Ishikawa (cell line): Measurements from ENCODE around the gene TP53AIP1.

Experiments used
- CEBPB ChIP-seq: IDR thresholded peaks from 2 replicates; pipeline ENCODE4 v1.6.1; 2012
- CREB1 ChIP-seq: IDR thresholded peaks from 2 replicates; pipeline ENCODE4 v1.6.1; 2012; ENCODE audit warnings: low read depth
- EGR1 ChIP-seq: IDR thresholded peaks from 2 replicates; pipeline ENCODE4 v1.6.1; 2012
- EP300 ChIP-seq: IDR thresholded peaks from 2 replicates; pipeline ENCODE4 v1.6.1; 2012; ENCODE audit warnings: borderline replicate concordance
- FOXM1 ChIP-seq: IDR thresholded peaks from 2 replicates; pipeline ENCODE4 v1.6.1; 2012; ENCODE audit warnings: low read depth, borderline replicate concordance
- MAX ChIP-seq: IDR thresholded peaks from 2 replicates; pipeline ENCODE4 v1.6.1; 2012
- NFIC ChIP-seq: IDR thresholded peaks from 2 replicates; pipeline ENCODE4 v1.6.1; 2012
- RAD21 ChIP-seq: IDR thresholded peaks from 2 replicates; pipeline ENCODE4 v1.6.1; 2012; ENCODE audit warnings: low read depth
- REST ChIP-seq: IDR thresholded peaks from 2 replicates; pipeline ENCODE4 v1.6.1; 2012; ENCODE audit warnings: low read depth, mild to moderate bottlenecking
- TAF1 ChIP-seq: IDR thresholded peaks from 2 replicates; pipeline ENCODE4 v1.6.1; 2012; ENCODE audit warnings: low read depth, mild to moderate bottlenecking
- TCF12 ChIP-seq: IDR thresholded peaks from 2 replicates; pipeline ENCODE4 v1.6.1; 2012; ENCODE audit warnings: low read depth
- TEAD4 ChIP-seq: IDR thresholded peaks from 2 replicates; pipeline ENCODE4 v1.6.1; 2012
- USF1 ChIP-seq: IDR thresholded peaks from 2 replicates; pipeline ENCODE4 v1.6.1; 2012
- YY1 ChIP-seq: IDR thresholded peaks from 2 replicates; pipeline ENCODE4 v1.6.1; 2012; ENCODE audit warnings: low read depth
- ZBTB7A ChIP-seq: IDR thresholded peaks from 2 replicates; pipeline ENCODE4 v1.6.1; 2012; ENCODE audit warnings: low read depth

Gene TP53AIP1

DNA sequence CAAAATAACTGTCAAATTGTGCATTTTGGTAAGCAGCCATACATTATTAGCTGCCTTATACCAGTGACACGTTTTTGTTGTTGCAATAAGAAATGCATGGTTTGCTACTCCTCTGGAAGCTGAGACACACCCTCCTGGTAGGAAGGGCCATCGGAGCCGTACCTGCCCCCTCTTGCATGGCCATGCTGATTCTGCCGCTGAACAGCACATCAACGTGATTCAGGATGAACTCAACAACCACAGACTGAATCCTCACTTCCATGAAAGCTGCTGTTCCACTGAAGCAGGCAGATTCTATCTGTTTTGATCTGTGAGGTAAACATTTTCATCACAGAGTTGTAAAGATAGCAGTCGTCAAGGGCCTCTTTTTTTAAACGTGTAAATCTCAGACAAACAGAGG is 38.6 kb upstream of the TP53AIP1 start:
- TF ChIP-seq TAF1 (no peak), TEAD4 (no peak), CREB1 (no peak), RAD21 (no peak), REST (no peak), TCF12 (no peak), FOXM1 (no peak), EGR1 (no peak), USF1 (no peak), MAX (no peak), NFIC (no peak)

DNA sequence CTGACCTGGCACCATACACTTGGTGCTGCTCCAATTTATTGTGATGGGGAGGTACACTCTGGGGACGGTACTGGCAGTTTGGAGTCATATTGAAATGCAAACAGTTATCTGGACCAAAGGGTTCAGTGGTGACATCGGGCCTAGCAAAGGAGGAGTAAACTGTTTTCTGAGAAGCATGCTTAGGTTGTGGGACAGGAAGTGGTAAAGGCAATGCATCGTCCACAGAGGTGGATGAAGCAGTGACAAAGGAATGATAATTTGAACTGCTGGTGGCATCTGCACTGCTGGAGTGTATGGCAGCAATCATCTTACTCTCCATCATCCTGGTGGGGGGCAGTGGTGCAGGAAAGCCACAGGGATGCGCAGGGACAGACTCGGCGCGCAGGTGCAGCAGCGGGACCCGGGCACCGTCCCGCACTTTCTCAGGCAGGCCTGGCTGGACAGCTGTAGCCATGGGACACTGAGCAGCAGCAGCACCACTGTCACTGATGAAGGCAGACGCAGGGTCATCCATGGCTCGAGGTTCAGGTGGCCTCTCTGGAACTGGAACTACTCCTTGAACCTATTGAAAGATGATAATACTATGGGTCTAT is 28.0 kb upstream of the TP53AIP1 start:
- TF ChIP-seq TAF1 (no peak), TCF12 (no peak), YY1 (no peak), RAD21 (no peak), CREB1 (no peak), EGR1 (no peak), TEAD4 (no peak), NFIC (no peak), FOXM1 (no peak), MAX (no peak), ZBTB7A (no peak), USF1 (no peak), EP300 (no peak), REST (no peak), CEBPB (no peak)

- TF ChIP-seq NFIC (no peak), CREB1 (no peak), YY1 (no peak), FOXM1 (no peak)
Observed at GRCh38 chr11:128968916-128969315, 26.2 kb upstream of the TP53AIP1 start.

DNA sequence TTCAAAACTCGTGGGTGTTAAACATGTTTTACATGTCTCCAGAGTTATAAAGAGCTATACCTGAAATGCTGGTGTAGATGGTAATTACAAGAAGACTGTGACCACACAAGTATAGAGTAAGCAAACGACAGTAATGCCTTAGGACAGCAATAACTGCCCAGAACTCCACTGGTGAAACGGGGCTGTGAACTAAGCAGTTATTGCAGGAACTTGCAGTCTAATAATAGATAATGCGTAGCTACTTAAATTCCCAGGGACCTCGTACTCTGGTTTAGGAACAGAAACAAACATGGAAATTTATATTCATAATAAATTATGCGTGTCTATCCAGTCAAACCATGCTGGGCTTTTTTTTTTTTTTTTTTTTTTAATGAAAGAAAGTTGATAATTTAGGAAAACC is 24.9 kb upstream of the TP53AIP1 start:
- TF ChIP-seq USF1 (no peak), CREB1 (no peak), TEAD4 (no peak), YY1 (no peak), FOXM1 (no peak), EGR1 (no peak), TAF1 (no peak), EP300 (no peak)

GRCh38 chr11:128965485-128965884 is 22.8 kb upstream of the TP53AIP1 start:
- TF ChIP-seq FOXM1, result no peak
- TF ChIP-seq YY1, result no peak
- no peak for TF ChIP-seq TCF12
- no peak for TF ChIP-seq MAX
- no peak for TF ChIP-seq REST
- TF ChIP-seq CREB1, result no peak
- no peak for TF ChIP-seq ZBTB7A
- no peak for TF ChIP-seq CEBPB
- no peak for TF ChIP-seq USF1
